PC-9 (cell line): Measurements from ENCODE around the gene GLB1L2.

Experiments
- EZH2 ChIP-seq: fragments of 200-600 bp; sonication (generic); IDR thresholded peaks from 2 replicates; pipeline ENCODE4 v1.8.0; 2017; ENCODE audit warnings: antibody characterized with exemption, low read depth
- TF ChIP-seq, protein P1 (sequence below): fragments of 200-600 bp; sonication (generic); conservative IDR thresholded peaks from 2 replicates; pipeline ENCODE4 v1.6.1; 2017; ENCODE audit warnings: mixed run types, antibody characterized with exemption, mild to moderate bottlenecking, moderate library complexity

DNA sequence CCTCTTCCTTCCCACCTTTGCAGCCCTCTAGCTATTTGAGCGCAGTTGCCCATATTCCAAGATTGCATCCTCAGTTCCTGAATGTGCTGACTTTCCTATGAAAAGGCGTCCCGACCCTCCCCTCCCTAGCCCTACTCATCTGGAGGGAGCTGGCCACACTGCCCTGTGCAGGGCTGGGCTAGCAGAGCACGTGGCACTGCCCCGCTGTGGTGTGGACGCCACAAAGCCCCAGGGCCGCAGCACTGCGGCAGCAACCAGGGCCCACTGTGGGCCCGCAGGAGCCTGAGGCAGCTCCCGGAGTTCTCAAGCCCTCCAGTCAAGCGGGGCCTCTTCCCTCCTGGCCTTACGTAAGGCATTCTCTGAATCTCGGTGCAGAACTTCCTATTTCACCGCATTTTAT, 52.6 kb downstream of the GLB1L2 start:
- TF ChIP-seq, protein P1, sequence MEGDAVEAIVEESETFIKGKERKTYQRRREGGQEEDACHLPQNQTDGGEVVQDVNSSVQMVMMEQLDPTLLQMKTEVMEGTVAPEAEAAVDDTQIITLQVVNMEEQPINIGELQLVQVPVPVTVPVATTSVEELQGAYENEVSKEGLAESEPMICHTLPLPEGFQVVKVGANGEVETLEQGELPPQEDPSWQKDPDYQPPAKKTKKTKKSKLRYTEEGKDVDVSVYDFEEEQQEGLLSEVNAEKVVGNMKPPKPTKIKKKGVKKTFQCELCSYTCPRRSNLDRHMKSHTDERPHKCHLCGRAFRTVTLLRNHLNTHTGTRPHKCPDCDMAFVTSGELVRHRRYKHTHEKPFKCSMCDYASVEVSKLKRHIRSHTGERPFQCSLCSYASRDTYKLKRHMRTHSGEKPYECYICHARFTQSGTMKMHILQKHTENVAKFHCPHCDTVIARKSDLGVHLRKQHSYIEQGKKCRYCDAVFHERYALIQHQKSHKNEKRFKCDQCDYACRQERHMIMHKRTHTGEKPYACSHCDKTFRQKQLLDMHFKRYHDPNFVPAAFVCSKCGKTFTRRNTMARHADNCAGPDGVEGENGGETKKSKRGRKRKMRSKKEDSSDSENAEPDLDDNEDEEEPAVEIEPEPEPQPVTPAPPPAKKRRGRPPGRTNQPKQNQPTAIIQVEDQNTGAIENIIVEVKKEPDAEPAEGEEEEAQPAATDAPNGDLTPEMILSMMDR: no peak
- no peak for TF ChIP-seq EZH2
